ENCODE data around the gene FOXP1. TPM values are rescaled to one million over a fixed set of nuclear protein-coding genes. Genes with fewer than 3 reads are reported as not detected.

Gene FOXP1
- total and polyA plus RNA-seq, 2 of the 8 experiments (the other 6 are each of a cell fraction or from before 2014, with no cell fraction given): 13.9 to 25.4 TPM

DNA sequence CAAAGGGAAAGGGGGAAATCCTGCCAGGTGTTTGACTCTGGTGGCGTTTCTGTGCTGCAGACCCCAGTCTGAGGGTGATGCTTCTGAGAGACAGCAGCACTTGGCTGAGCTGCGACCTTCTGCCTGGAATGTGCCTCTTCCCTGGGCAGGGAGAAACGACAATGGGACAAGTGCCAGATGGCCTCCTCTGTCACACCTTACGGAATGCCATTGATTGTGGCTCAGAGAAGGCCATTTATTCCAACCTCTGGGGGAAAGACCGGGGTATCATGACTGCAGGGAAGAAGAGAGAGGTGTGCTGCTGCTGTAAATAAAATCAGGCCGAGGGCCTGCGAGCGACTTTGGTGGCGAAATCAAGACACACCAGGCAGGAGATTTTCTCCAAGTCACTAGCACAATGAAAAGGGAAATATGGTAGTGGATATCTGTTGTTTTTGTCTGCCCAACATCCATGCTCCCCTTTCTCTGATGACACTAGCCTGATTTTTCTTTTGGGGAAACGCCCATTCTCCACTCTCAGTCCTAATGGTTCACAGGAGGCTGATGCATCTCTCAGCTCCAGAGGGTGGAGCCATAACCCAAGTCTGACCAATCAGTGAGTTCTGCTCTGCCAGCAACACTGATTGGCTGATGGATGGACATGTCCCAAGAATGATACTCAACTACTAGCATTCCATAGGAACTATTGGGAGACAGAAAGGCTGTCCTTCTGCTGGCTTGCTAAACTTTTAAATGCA lies 336.1 kb downstream of the FOXP1 start:
- CTCF ChIA-PET (ENCODE audit: partially characterized antibody): interaction anchor here (1.2 to 1.3 kb wide), 3 partner anchors 28 to 150 kb away, joined by 3 read pairs; no protein-coding TSS in a partner anchor
- H3K4me1 ChIP-seq (replicated peaks in 1 of 4; ENCODE audit: control insufficient read depth in 3 of 4, insufficient read depth in 4 of 4, low read length in 3 of 4): peaks cover 2 to 28% (median 24%) of the 10 kb centered on the region in 4 experiments
- no peak for FAIRE-seq
- TF ChIP-seq TCF12 (IDR thresholded peaks at IDR 0.05; ENCODE audit: low read depth, low read length): 0 out of 2 replicates have a peak, but pooled peaks have one; percentile 50
- 0 out of 2 replicates have a peak, but pooled peaks have one; percentile 16 for TF ChIP-seq TAF1 (IDR thresholded peaks at IDR 0.05; ENCODE audit: low read depth, low read length)
- TF ChIP-seq CTBP2 (IDR thresholded peaks at IDR 0.05; ENCODE audit: borderline replicate concordance, insufficient read depth, insufficient read length, low read length): peak; percentile 24
- peak in 1 of 3 experiments; percentile 22; a peak in 1 of 4 replicates for TF ChIP-seq CTCF (IDR thresholded peaks at IDR 0.05; ENCODE audit: control extremely low read depth in 1 of 3, insufficient read depth in 1 of 3, low read depth in 1 of 3, low read length in 3 of 3)
- TF ChIP-seq CREB1 (IDR thresholded peaks at IDR 0.05): no peak
- no peak for TF ChIP-seq RFX5 (IDR thresholded peaks at IDR 0.05; ENCODE audit: borderline replicate concordance, low read depth, low read length)
- TF ChIP-seq YY1 (IDR thresholded peaks at IDR 0.05; ENCODE audit: low read depth, low read length): 0 out of 2 replicates have a peak, but pooled peaks have one; percentile 9
- peak in 1 of 2 experiments; percentile 31; a peak in 2 of 4 replicates for TF ChIP-seq RAD21 (IDR thresholded peaks at IDR 0.05 in 1 of 2, conservative IDR thresholded peaks at IDR 0.05 in 1 of 2; ENCODE audit: low read depth in 2 of 2, low read length in 2 of 2)
- no peak for TF ChIP-seq TBP (IDR thresholded peaks at IDR 0.05; ENCODE audit: low read depth, low read length)

More for the DNA sequence above, 336.1 kb downstream of the FOXP1 start:
- Histone ChIP-seq H2AFZ (ENCODE audit: low read length) (no peak overlapping the region), H4K8ac (ENCODE audit: extremely low read depth, insufficient read depth, low read length) (no peak overlapping the region), H2BK12ac (ENCODE audit: low read depth, low read length) (peak overlapping the region; percentile 42; the same call in 1 of the 2 replicates), H3K14ac (ENCODE audit: insufficient read length) (no peak overlapping the region), H2BK20ac (ENCODE audit: low read length) (no peak overlapping the region), H3K79me2 (ENCODE audit: control insufficient read depth in 1 of 2, insufficient read depth in 2 of 2, low read length in 2 of 2) (peaks cover 2 to 44% of the 10 kb centered on the region in 2 experiments; a peak in 3 of 4 replicates), H3K4ac (replicated peaks; ENCODE audit: insufficient read length, low read depth, low read length) (no peak overlapping the region), H3K9ac (replicated peaks in 1 of 4; ENCODE audit: extremely low read depth in 1 of 4, low read depth in 3 of 4, low read length in 3 of 4) (no peak overlapping the region), H3K36me3 (ENCODE audit: control insufficient read depth in 2 of 4, insufficient read depth in 4 of 4, low read length in 3 of 4) (no peaks in the 10 kb centered on the region), H2BK5ac (ENCODE audit: low read depth, low read length) (no peak overlapping the region), H3K56ac (replicated peaks; ENCODE audit: insufficient read length, low read depth, low read length) (no peak overlapping the region), H2AK5ac (ENCODE audit: low read depth, low read length) (peak overlapping the region; percentile 26; the same call in 1 of the 2 replicates), H3K79me1 (ENCODE audit: low read depth, low read length) (peaks cover 2% of the 10 kb centered on the region), H3K27me3 (replicated peaks in 1 of 4; ENCODE audit: control insufficient read depth in 3 of 4, extremely low read depth in 1 of 4, insufficient read depth in 3 of 4, low read length in 3 of 4) (no peaks in the 10 kb centered on the region), H2BK15ac (ENCODE audit: low read length) (peak overlapping the region; percentile 33; the same call in 1 of the 2 replicates), H4K20me1 (replicated peaks in 1 of 2; ENCODE audit: control insufficient read depth in 1 of 2, insufficient read depth in 2 of 2, low read length in 2 of 2) (no peaks in the 10 kb centered on the region), H3K18ac (ENCODE audit: extremely low read depth, low read length) (no peak overlapping the region), H4K5ac (ENCODE audit: insufficient read length, low read depth, low read length) (no peak overlapping the region), H3K4me3 (ENCODE audit: extremely low read depth in 1 of 4, insufficient read depth in 2 of 4, low read depth in 3 of 4, low read length in 4 of 4) (no peak overlapping the region), H2BK120ac (replicated peaks; ENCODE audit: low read depth, low read length) (no peak overlapping the region), H3K9me3 (ENCODE audit: insufficient read depth in 2 of 2, low read depth in 1 of 2, low read length in 1 of 2) (no peaks in the 10 kb centered on the region), H3K23ac (ENCODE audit: insufficient read length) (no peak overlapping the region), H3K4me2 (ENCODE audit: insufficient read depth in 1 of 2, low read depth in 2 of 2, low read length in 2 of 2) (no peak overlapping the region), H3K27ac (ENCODE audit: low read depth, low read length) (0 out of 2 replicates have a peak overlapping the region, but pooled peaks have one; percentile 16), H4K91ac (replicated peaks; ENCODE audit: insufficient read length, low read length) (no peak overlapping the region), H3K23me2 (ENCODE audit: low read depth, low read length) (no peaks in the 10 kb centered on the region)
- POLR2A ChIA-PET (ENCODE audit: partially characterized antibody): interaction anchor here (1.1 to 1.3 kb wide), 2 partner anchors 9 to 11 kb away, joined by 3 read pairs; no protein-coding TSS in a partner anchor
- 84% methylated on average over 10 of the region's 10 CpGs; no CpG with 5 or more reads in 1 of the 2 experiments for WGBS, 2 experiments (ENCODE audit: extremely low coverage in 1 of 2, insufficient coverage in 1 of 2, insufficient read length in 1 of 2, insufficient replicate concordance in 2 of 2, low coverage in 1 of 2, low lambda C conversion rate in 2 of 2, missing lambda C conversion rate in 1 of 2)
- DNase-seq (ENCODE audit: low read depth in 1 of 2, low spot score in 2 of 2): no peak

Measured in H1 (cell line).